NCI-H187 (cell line): Measurements from ENCODE around the gene CEP85.
A peak's percentile ranks its signal among the peaks of the same experiment; 100 is the strongest.
"Not testable (repeated sequence)": the region's sequence is repeated elsewhere in the genome, so short reads cannot be mapped to it uniquely, and the experiment has no call there.

ENCODE experiments used
- DNase-seq, 2 experiments: peaks; one replicate each; lab custom pipeline; 2025; lab: John Stamatoyannopoulos, UW

Gene CEP85

GRCh38 chr1:26221094-26221493 is 12.9 kb upstream of the CEP85 start:
- no peak for DNase-seq

- DNase-seq = no peak
These were observed 9.4 kb upstream of the CEP85 start for GRCh38 chr1:26224606-26225005.

GRCh38 chr1:26225033-26225831 is 8.8 kb upstream of the CEP85 start:
- no peak for DNase-seq

- not testable (repeated sequence) for DNase-seq
These were observed 3.3 kb upstream of the CEP85 start for GRCh38 chr1:26230682-26231081.

- DNase-seq = no peak
These were observed 807 bp downstream of the CEP85 start for GRCh38 chr1:26234644-26235370.

- no peak for DNase-seq
These were observed 3.4 kb downstream of the CEP85 start for GRCh38 chr1:26237230-26237966.

- no peak for DNase-seq
These were observed 5.9 kb downstream of the CEP85 start for GRCh38 chr1:26239936-26240335.

- no peak for DNase-seq
These were observed 18.7 kb downstream of the CEP85 start for GRCh38 chr1:26252718-26253117.

GRCh38 chr1:26254404-26254803 is 20.4 kb downstream of the CEP85 start:
- no peak for DNase-seq

GRCh38 chr1:26257222-26257621 is 23.2 kb downstream of the CEP85 start:
- no peak for DNase-seq

GRCh38 chr1:26259005-26259404 is 25.0 kb downstream of the CEP85 start:
- no peak for DNase-seq

GRCh38 chr1:26259578-26259977 is 25.6 kb downstream of the CEP85 start:
- DNase-seq = no peak

GRCh38 chr1:26263212-26263611 is 29.2 kb downstream of the CEP85 start:
- DNase-seq = no peak

GRCh38 chr1:26265405-26265804 is 31.4 kb downstream of the CEP85 start:
- DNase-seq = no peak

GRCh38 chr1:26268290-26269197 is 34.5 kb downstream of the CEP85 start:
- DNase-seq = no peak

- no peak for DNase-seq
These were observed 35.2 kb downstream of the CEP85 start for GRCh38 chr1:26269198-26269550.

- no peak for DNase-seq
These were observed 40.9 kb downstream of the CEP85 start for GRCh38 chr1:26274801-26275425.

- peak in 1 of 2 experiments; percentile 29 for DNase-seq
These were observed 41.8 kb downstream of the CEP85 start for GRCh38 chr1:26275580-26276431.

GRCh38 chr1:26276432-26276838 is 42.4 kb downstream of the CEP85 start:
- DNase-seq = no peak

- DNase-seq = no peak
These were observed 43.3 kb downstream of the CEP85 start for GRCh38 chr1:26277261-26277661.
